Kidney (tissue), 14 donors: ENCODE results near the gene C15orf40. TPM values are rescaled to one million over a fixed set of nuclear protein-coding genes. Genes with fewer than 3 reads are reported as not detected.

Experiments used
- DNase-seq, 5 donors: peaks; one replicate each; pipeline ENCODE4 v3.0.0-alpha.2; 2013 to 2020
- FAIRE-seq: peaks from 2 replicates; lab custom pipeline; 2012; peaks lifted over from hg19 to GRCh38; lab: Jason Lieb, UNC
- H3K27ac ChIP-seq, 2 donors: one replicate each; pipeline ENCODE4 v1.7.0; 2013; ENCODE audit warnings: low read depth in 2 of 2, low read length in 2 of 2, inconsistent platforms in 1 of 2
- H3K27me3 ChIP-seq: one replicate; pipeline ENCODE4 v1.7.1; 2013; ENCODE audit warnings: low read length, inconsistent platforms; ENCODE audit not compliant: control insufficient read depth, insufficient read depth
- H3K36me3 ChIP-seq, 3 donors: one replicate each; pipeline versions ENCODE4 v1.7.0 to v1.7.1; 2013; ENCODE audit warnings: low read length in 3 of 3, control low read depth in 1 of 3, inconsistent platforms in 1 of 3; ENCODE audit not compliant: insufficient read depth in 3 of 3, control insufficient read depth in 2 of 3
- H3K4me1 ChIP-seq, 3 donors: one replicate each; pipeline versions ENCODE4 v1.7.0 to v1.7.1; 2013; ENCODE audit warnings: low read length in 3 of 3, inconsistent platforms in 1 of 3, low read depth in 1 of 3; ENCODE audit not compliant: control insufficient read depth in 2 of 3, insufficient read depth in 2 of 3
- H3K4me3 ChIP-seq, 3 donors: one replicate each; pipeline versions ENCODE4 v1.7.0 to v1.8.1; 2013; ENCODE audit warnings: low read length in 3 of 3, control low read depth in 1 of 3, inconsistent platforms in 1 of 3
- H3K9ac ChIP-seq, 3 donors: one replicate each; pipeline versions ENCODE4 v1.7.0 to v1.7.1; 2013; ENCODE audit warnings: low read length in 3 of 3, control low read depth in 1 of 3, inconsistent platforms in 1 of 3
- H3K9me3 ChIP-seq, 3 donors: one replicate each; pipeline versions ENCODE4 v1.7.0 to v1.7.1; 2013; ENCODE audit warnings: low read length in 3 of 3, control low read depth in 1 of 3, inconsistent platforms in 1 of 3; ENCODE audit not compliant: control insufficient read depth in 2 of 3, insufficient read depth in 1 of 3
- CTCF ChIP-seq: IDR thresholded peaks from 3 replicates; pipeline ENCODE4 v1.5.1; 2012; ENCODE audit warnings: mild to moderate bottlenecking, moderate library complexity, borderline replicate concordance; ENCODE audit not compliant: insufficient read depth; ENCODE audit errors: extremely low read depth
- intact Hi-C: fragments of 100-400 bp; cut with DNase I; formaldehyde crosslinking; loops from one replicate; pipeline ENCODE4 v1.11.1; 2022
- polyA plus RNA-seq: library from polyadenylated mRNA; stranded (reverse); fragments of 350-450 nt; fragmentation: Illumina TruSeq; extraction: RNeasy Lipid Tissue Mini Kit (QIAGEN cat#74804); gene quantifications from one replicate; pipeline ENCODE4 v1.2.3, GENCODE V29; 2014; ENCODE audit warnings: low read depth, low replicate concordance; ENCODE audit not compliant: insufficient read depth
- total RNA-seq: library from RNA; stranded (reverse); fragmentation: NEBNext Ultra II Directional; extraction: Animal tissue kit (Norgen Biotek cat#: 25700); gene quantifications from one replicate; pipeline ENCODE4 v1.2.1, GENCODE V29; 2021
- donor health status: control.
- donor health status: control.
- donor health status: control.
- donor health status: control.
- donor health status: control.
- donor health status: DM: yes; HTN: yes; CAD: no.
- donor health status: Normal renal cell carcinoma (clear cell type).

Gene C15orf40
- total and polyA plus RNA-seq, 2 donors from 2014 or later: 20.5 to 44.1 TPM

- Histone ChIP-seq H3K36me3 (peaks cover 0 to 3% (median 0%) of the 10 kb centered on the region in 3 donors), H3K4me3 (no peak overlapping the region), H3K9me3 (no peaks in the 10 kb centered on the region), H3K27ac (no peak overlapping the region), H3K9ac (no peak overlapping the region), H3K4me1 (peaks cover 0 to 4% (median 3%) of the 10 kb centered on the region in 3 donors), H3K27me3 (no peaks in the 10 kb centered on the region)
- no peak for TF ChIP-seq CTCF
- intact Hi-C loops: no loop called here
- DNase-seq: no peak
- FAIRE-seq: no peak
Measured at GRCh38 chr15:82995076-82995475, 16.4 kb downstream of the C15orf40 start.

- Histone ChIP-seq H3K36me3 (peaks cover 0 to 7% (median 6%) of the 10 kb centered on the region in 3 donors), H3K9me3 (no peaks in the 10 kb centered on the region), H3K27me3 (no peaks in the 10 kb centered on the region), H3K9ac (no peak overlapping the region), H3K4me3 (no peak overlapping the region), H3K4me1 (no peaks in the 10 kb centered on the region), H3K27ac (no peak overlapping the region)
- no peak for TF ChIP-seq CTCF
- no peak for FAIRE-seq
- intact Hi-C loops: no loop called here
- DNase-seq: no peak
Measured at GRCh38 chr15:82993144-82993543, 18.3 kb downstream of the C15orf40 start.

GRCh38 chr15:82992436-82992998, 18.9 kb downstream of the C15orf40 start:
- H3K4me3 ChIP-seq: no peak overlapping the region
- DNase-seq (no peak), FAIRE-seq (no peak)
- no peak for TF ChIP-seq CTCF
- intact Hi-C loops: no loop called here
- peaks cover 0 to 7% (median 6%) of the 10 kb centered on the region in 3 donors for H3K36me3 ChIP-seq
- no peak overlapping the region for H3K27ac ChIP-seq
- H3K9me3 ChIP-seq: no peaks in the 10 kb centered on the region
- H3K4me1 ChIP-seq: no peaks in the 10 kb centered on the region
- no peaks in the 10 kb centered on the region for H3K27me3 ChIP-seq
- no peak overlapping the region for H3K9ac ChIP-seq

- no peak for TF ChIP-seq CTCF
- H3K27me3 ChIP-seq: no peaks in the 10 kb centered on the region
- peak overlapping the region; percentile 46 to 84 for H3K27ac ChIP-seq
- H3K36me3 ChIP-seq: peaks cover 0 to 7% (median 6%) of the 10 kb centered on the region in 3 donors
- H3K9ac ChIP-seq: peak overlapping the region; percentile 91 to 95 (median 94)
- intact Hi-C loops: no loop called here
- no peaks in the 10 kb centered on the region for H3K9me3 ChIP-seq
- no peak for FAIRE-seq
- no peak for DNase-seq
- peak overlapping the region; percentile 92 to 97 (median 95) for H3K4me3 ChIP-seq
- peaks cover 0 to 3% (median 0%) of the 10 kb centered on the region in 3 donors for H3K4me1 ChIP-seq
Measured at GRCh38 chr15:82986442-82986780, 25.0 kb downstream of the C15orf40 start.
